NCI-H446 treated with DMSO at 0.1 percent for 48 hours (cell line): Measurements from ENCODE around the gene RASGEF1C.

ENCODE experiments used
- DNase-seq: peaks from one replicate; lab custom pipeline; 2025; lab: John Stamatoyannopoulos, UW

Gene RASGEF1C

GRCh38 chr5:180081481-180081880 is 127.5 kb downstream of the RASGEF1C start:
- no peak for DNase-seq

- no peak for DNase-seq
These were observed 128.3 kb downstream of the RASGEF1C start for GRCh38 chr5:180080486-180081280.

GRCh38 chr5:180079702-180080466 is 129.1 kb downstream of the RASGEF1C start:
- DNase-seq, result no peak

- no peak for DNase-seq
These were observed 130.7 kb downstream of the RASGEF1C start for GRCh38 chr5:180078348-180078747.

- no peak for DNase-seq
These were observed 131.3 kb downstream of the RASGEF1C start for GRCh38 chr5:180077594-180078284.

- DNase-seq, result no peak
These were observed 133.3 kb downstream of the RASGEF1C start for GRCh38 chr5:180075703-180076102.

GRCh38 chr5:180074462-180074861 is 134.5 kb downstream of the RASGEF1C start:
- no peak for DNase-seq

- DNase-seq, result no peak
These were observed 136.5 kb downstream of the RASGEF1C start for GRCh38 chr5:180072556-180072955.

GRCh38 chr5:180072256-180072548 is 136.8 kb downstream of the RASGEF1C start:
- no peak for DNase-seq

- peak; percentile 71 for DNase-seq
These were observed 137.3 kb downstream of the RASGEF1C start, which contains the start of gene RNF130 for GRCh38 chr5:180071531-180072255. TSS of gene RNF130 (minus strand) at chr5:180071759. CDS start at chr5:180071702, 57 bp downstream.

GRCh38 chr5:180070756-180071530 is 138.1 kb downstream of the RASGEF1C start:
- no peak for DNase-seq

- DNase-seq, result no peak
These were observed 139.3 kb downstream of the RASGEF1C start for GRCh38 chr5:180069589-180070247.

- DNase-seq, result no peak
These were observed 140.4 kb downstream of the RASGEF1C start for GRCh38 chr5:180068519-180069090.

- DNase-seq, result no peak
These were observed 141.0 kb downstream of the RASGEF1C start for GRCh38 chr5:180067986-180068385.

GRCh38 chr5:180060192-180060591 is 148.8 kb downstream of the RASGEF1C start:
- DNase-seq, result no peak

- DNase-seq, result no peak
These were observed 149.7 kb downstream of the RASGEF1C start for GRCh38 chr5:180059326-180059725.

- no peak for DNase-seq
These were observed 152.9 kb downstream of the RASGEF1C start for GRCh38 chr5:180056153-180056552.

- DNase-seq, result no peak
These were observed 154.8 kb downstream of the RASGEF1C start for GRCh38 chr5:180054226-180054625.

GRCh38 chr5:180053061-180053602 is 155.9 kb downstream of the RASGEF1C start:
- no peak for DNase-seq

GRCh38 chr5:180052211-180052818 is 156.7 kb downstream of the RASGEF1C start:
- no peak for DNase-seq
